ENCODE measurements around the gene ARHGEF10L.

The ARHGEF10L gene

DNA sequence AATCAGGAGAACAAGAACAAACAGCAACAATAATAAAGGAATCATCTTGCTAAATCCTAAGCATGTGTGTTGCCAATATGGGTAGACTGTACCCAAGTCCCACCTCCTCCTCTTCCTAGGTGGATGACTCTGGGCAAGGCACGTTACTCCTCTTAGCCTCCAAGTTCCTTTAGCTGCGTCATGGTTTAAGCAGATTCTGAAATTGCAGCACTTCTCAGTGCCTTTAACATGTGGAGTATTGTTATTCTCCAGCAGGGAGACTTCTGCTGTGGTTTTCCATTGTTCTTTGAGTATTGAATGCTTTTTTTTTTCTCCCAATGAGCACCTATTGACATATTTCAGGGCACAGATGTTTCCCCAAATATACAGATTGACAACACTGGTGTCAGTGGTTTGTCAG, 15.5 kb downstream of the ARHGEF10L start:
- Histone ChIP-seq H3K4me1 (ENCODE audit: control insufficient read depth, insufficient read depth, low read length) (peaks cover 53% of the 10 kb centered on the region), H3K9me3 (ENCODE audit: control insufficient read depth, low read length) (no peaks in the 10 kb centered on the region), H3K36me3 (ENCODE audit: control insufficient read depth, insufficient read depth, low read length, severe bottlenecking) (no peaks in the 10 kb centered on the region), H3K4me3 (ENCODE audit: low read length) (no peak overlapping the region), H3K27me3 (replicated peaks; ENCODE audit: control insufficient read depth, insufficient read depth, low read length) (no peaks in the 10 kb centered on the region), H3K9ac (ENCODE audit: low read length) (no peak overlapping the region)
- DNase-seq (ENCODE audit: low read depth), result no peak

DNA sequence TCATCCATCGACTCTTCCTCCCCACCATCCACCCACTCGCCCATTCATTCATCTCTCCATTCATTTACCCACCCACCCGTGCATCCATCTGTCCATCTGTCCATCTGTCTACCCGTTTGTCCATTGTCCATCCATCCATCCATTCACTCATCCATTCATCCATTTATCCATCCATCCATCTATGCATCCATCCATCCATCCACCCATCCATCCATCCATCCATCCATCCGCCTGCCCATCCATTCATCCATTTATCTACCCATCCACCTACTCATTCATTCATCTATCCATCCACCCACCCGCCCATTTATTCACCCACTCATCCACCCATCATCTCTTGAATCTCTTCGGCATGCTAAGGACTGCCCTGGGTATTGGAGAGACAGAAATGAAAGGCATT, 18.5 kb downstream of the ARHGEF10L start:
- H3K4me1 ChIP-seq (ENCODE audit: control insufficient read depth, insufficient read depth, low read length), result peaks cover 66% of the 10 kb centered on the region
- no peak overlapping the region for H3K9ac ChIP-seq (ENCODE audit: low read length)
- H3K9me3 ChIP-seq (ENCODE audit: control insufficient read depth, low read length), result no peaks in the 10 kb centered on the region
- DNase-seq (ENCODE audit: low read depth), result no peak
- H3K4me3 ChIP-seq (ENCODE audit: low read length), result no peak overlapping the region
- no peaks in the 10 kb centered on the region for H3K36me3 ChIP-seq (ENCODE audit: control insufficient read depth, insufficient read depth, low read length, severe bottlenecking)
- H3K27me3 ChIP-seq (replicated peaks; ENCODE audit: control insufficient read depth, insufficient read depth, low read length), result no peaks in the 10 kb centered on the region

- H3K27me3 ChIP-seq (replicated peaks; ENCODE audit: control insufficient read depth, insufficient read depth, low read length), result no peaks in the 10 kb centered on the region
- peaks cover 63% of the 10 kb centered on the region for H3K4me1 ChIP-seq (ENCODE audit: control insufficient read depth, insufficient read depth, low read length)
- no peaks in the 10 kb centered on the region for H3K9me3 ChIP-seq (ENCODE audit: control insufficient read depth, low read length)
- no peak overlapping the region for H3K4me3 ChIP-seq (ENCODE audit: low read length)
- no peaks in the 10 kb centered on the region for H3K36me3 ChIP-seq (ENCODE audit: control insufficient read depth, insufficient read depth, low read length, severe bottlenecking)
- no peak overlapping the region for H3K9ac ChIP-seq (ENCODE audit: low read length)
- DNase-seq (ENCODE audit: low read depth), result no peak
Measured at GRCh38 chr1:17558541-17558940, 19.0 kb downstream of the ARHGEF10L start.

DNA sequence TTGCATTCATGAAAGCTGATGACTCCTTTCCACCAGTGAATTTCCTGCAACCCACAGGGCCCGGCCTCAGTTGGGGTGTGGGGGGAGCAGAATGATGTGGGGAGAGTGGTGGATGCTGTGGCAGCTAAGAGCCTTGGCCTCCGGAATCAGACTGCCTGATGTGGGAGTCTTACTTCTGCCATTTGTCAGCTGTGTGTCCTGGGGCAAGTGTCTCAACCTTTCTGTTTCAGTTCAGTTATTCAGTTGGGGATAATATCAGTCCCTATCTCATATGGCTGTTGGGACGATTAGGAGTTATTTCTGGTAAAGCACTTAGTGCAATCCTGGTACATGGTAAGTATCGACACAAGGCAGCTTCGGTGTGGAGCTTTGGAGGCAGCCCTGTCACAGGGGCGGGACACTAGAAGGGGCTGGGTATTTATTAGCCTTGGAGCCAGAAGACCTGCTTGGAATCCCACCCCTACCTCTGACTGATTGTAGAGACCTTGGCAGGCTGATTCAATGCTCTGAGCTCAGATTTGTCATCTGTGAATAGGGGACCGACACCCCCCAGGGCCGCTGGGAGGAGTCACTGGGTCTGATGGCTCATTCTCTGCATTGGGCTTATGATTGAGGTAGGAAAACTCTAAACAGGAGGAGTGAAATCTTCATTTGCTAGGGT, 19.6 kb downstream of the ARHGEF10L start:
- no peak for DNase-seq (ENCODE audit: low read depth)
- Histone ChIP-seq H3K36me3 (ENCODE audit: control insufficient read depth, insufficient read depth, low read length, severe bottlenecking) (no peaks in the 10 kb centered on the region), H3K9me3 (ENCODE audit: control insufficient read depth, low read length) (no peaks in the 10 kb centered on the region), H3K4me1 (ENCODE audit: control insufficient read depth, insufficient read depth, low read length) (peaks cover 63% of the 10 kb centered on the region), H3K27me3 (replicated peaks; ENCODE audit: control insufficient read depth, insufficient read depth, low read length) (no peaks in the 10 kb centered on the region), H3K9ac (ENCODE audit: low read length) (peak overlapping the region; percentile 3), H3K4me3 (ENCODE audit: low read length) (no peak overlapping the region)

DNA sequence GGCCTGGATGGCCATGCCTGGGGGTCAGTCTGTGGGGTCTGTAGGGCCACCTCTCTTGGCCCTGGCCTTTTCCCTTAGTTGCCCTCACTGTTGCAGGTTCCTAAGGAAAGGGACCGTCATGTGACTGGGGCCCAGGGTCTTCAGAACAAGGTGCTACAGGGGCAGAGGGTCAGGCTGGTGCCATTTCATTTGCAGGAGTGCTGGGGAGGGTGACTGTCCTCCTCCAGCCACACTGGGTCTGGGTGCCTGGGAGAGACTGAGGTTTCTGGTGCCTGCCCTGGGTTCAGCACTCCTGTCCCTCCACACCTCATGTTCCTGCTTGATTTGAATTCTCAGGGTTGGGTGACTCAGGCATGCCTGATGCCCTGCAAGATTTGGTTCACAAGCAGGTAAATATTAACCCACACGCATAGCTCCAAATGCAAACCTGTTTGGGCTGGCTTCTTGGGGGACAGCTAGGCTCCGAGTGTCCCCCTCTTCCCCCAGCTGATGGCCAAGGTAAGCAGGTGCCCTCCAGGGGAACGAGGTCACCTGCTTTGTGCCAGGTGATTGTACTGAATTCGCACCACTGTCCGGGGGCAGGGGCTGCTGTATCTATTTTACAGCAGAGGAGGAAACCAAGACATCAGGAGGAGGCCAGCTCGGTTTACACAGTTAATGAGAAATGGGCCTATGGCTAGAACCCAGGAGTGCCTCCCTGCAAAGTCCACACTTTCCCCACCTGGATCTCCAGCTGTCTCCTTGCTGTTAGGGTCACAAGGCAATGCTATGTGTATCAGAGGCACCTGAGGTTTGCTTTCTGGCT, 20.3 kb downstream of the ARHGEF10L start:
- no peaks in the 10 kb centered on the region for H3K36me3 ChIP-seq (ENCODE audit: control insufficient read depth, insufficient read depth, low read length, severe bottlenecking)
- peaks cover 63% of the 10 kb centered on the region for H3K4me1 ChIP-seq (ENCODE audit: control insufficient read depth, insufficient read depth, low read length)
- peak overlapping the region; percentile 3 for H3K9ac ChIP-seq (ENCODE audit: low read length)
- DNase-seq (ENCODE audit: low read depth), result no peak
- H3K27me3 ChIP-seq (replicated peaks; ENCODE audit: control insufficient read depth, insufficient read depth, low read length), result no peaks in the 10 kb centered on the region
- H3K4me3 ChIP-seq (ENCODE audit: low read length), result no peak overlapping the region
- H3K9me3 ChIP-seq (ENCODE audit: control insufficient read depth, low read length), result no peaks in the 10 kb centered on the region

DNA sequence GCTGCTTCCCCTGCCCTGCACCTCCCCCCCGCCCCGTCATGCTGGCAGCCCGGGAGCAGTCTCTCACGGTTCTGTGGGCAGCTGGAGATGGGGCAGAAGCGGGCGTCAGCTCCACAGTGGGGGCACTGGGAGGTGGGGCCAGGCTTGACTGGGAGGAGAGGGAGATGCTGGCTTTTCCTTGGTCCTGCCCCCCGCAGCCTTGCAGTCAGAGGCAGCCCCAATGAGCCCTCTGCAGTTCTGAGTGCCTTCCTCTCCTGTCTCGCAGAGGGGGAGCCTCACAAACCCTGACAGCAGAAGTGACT, 21.7 kb downstream of the ARHGEF10L start:
- peak overlapping the region; percentile 59 for H3K4me3 ChIP-seq (ENCODE audit: low read length)
- no peaks in the 10 kb centered on the region for H3K9me3 ChIP-seq (ENCODE audit: control insufficient read depth, low read length)
- H3K4me1 ChIP-seq (ENCODE audit: control insufficient read depth, insufficient read depth, low read length), result peaks cover 75% of the 10 kb centered on the region
- no peaks in the 10 kb centered on the region for H3K27me3 ChIP-seq (replicated peaks; ENCODE audit: control insufficient read depth, insufficient read depth, low read length)
- H3K36me3 ChIP-seq (ENCODE audit: control insufficient read depth, insufficient read depth, low read length, severe bottlenecking), result no peaks in the 10 kb centered on the region
- no peak for DNase-seq (ENCODE audit: low read depth)
- peak overlapping the region; percentile 85 for H3K9ac ChIP-seq (ENCODE audit: low read length)

DNA sequence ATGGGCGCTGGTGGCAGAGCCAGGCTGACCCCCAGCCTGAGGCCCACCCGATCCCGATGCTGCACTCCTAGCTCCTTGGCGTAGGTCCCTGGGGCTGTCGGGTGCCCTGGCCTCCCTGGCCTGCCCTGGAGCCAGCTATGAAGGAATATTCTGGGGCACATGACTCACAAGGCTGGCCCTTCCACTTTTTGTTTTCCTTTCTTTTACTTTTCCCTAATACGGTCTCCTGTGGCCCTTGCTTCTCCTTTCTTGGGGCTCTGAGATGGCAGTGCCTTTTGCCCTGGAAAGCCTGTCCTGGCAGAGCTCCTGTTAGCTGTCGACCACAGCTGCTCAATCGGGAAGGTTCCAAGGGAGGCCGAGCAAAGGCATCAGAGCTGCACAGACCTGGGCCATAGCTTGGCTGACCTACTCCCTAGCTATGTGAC, 22.1 kb downstream of the ARHGEF10L start:
- H3K4me3 ChIP-seq (ENCODE audit: low read length), result peak overlapping the region; percentile 59
- peak; percentile 54 for DNase-seq (ENCODE audit: low read depth)

GRCh38 chr1:17562375-17562774, 22.9 kb downstream of the ARHGEF10L start:
- H3K36me3 ChIP-seq (ENCODE audit: control insufficient read depth, insufficient read depth, low read length, severe bottlenecking), result no peaks in the 10 kb centered on the region
- peaks cover 87% of the 10 kb centered on the region for H3K4me1 ChIP-seq (ENCODE audit: control insufficient read depth, insufficient read depth, low read length)
- DNase-seq (ENCODE audit: low read depth), result no peak

More for the DNA sequence above, 22.1 kb downstream of the ARHGEF10L start:
- Histone ChIP-seq H3K27me3 (replicated peaks; ENCODE audit: control insufficient read depth, insufficient read depth, low read length) (no peaks in the 10 kb centered on the region), H3K9ac (ENCODE audit: low read length) (peak overlapping the region; percentile 85), H3K4me1 (ENCODE audit: control insufficient read depth, insufficient read depth, low read length) (peaks cover 79% of the 10 kb centered on the region), H3K36me3 (ENCODE audit: control insufficient read depth, insufficient read depth, low read length, severe bottlenecking) (no peaks in the 10 kb centered on the region), H3K9me3 (ENCODE audit: control insufficient read depth, low read length) (no peaks in the 10 kb centered on the region)

GRCh38 chr1:17563494-17564281, 24.2 kb downstream of the ARHGEF10L start:
- Histone ChIP-seq H3K9ac (ENCODE audit: low read length) (peak overlapping the region; percentile 4), H3K9me3 (ENCODE audit: control insufficient read depth, low read length) (no peaks in the 10 kb centered on the region), H3K27me3 (replicated peaks; ENCODE audit: control insufficient read depth, insufficient read depth, low read length) (no peaks in the 10 kb centered on the region), H3K36me3 (ENCODE audit: control insufficient read depth, insufficient read depth, low read length, severe bottlenecking) (no peaks in the 10 kb centered on the region), H3K4me1 (ENCODE audit: control insufficient read depth, insufficient read depth, low read length) (peaks cover 96% of the 10 kb centered on the region), H3K4me3 (ENCODE audit: low read length) (no peak overlapping the region)
- no peak for DNase-seq (ENCODE audit: low read depth)

More at GRCh38 chr1:17562375-17562774, 22.9 kb downstream of the ARHGEF10L start:
- Histone ChIP-seq H3K4me3 (ENCODE audit: low read length) (no peak overlapping the region), H3K9ac (ENCODE audit: low read length) (peak overlapping the region; percentile 85), H3K27me3 (replicated peaks; ENCODE audit: control insufficient read depth, insufficient read depth, low read length) (no peaks in the 10 kb centered on the region), H3K9me3 (ENCODE audit: control insufficient read depth, low read length) (no peaks in the 10 kb centered on the region)

- no peak overlapping the region for H3K4me3 ChIP-seq (ENCODE audit: low read length)
- DNase-seq (ENCODE audit: low read depth), result no peak
- H3K4me1 ChIP-seq (ENCODE audit: control insufficient read depth, insufficient read depth, low read length), result peaks cover 95% of the 10 kb centered on the region
- H3K9me3 ChIP-seq (ENCODE audit: control insufficient read depth, low read length), result no peaks in the 10 kb centered on the region
- H3K9ac ChIP-seq (ENCODE audit: low read length), result peak overlapping the region; percentile 16
- H3K36me3 ChIP-seq (ENCODE audit: control insufficient read depth, insufficient read depth, low read length, severe bottlenecking), result no peaks in the 10 kb centered on the region
- H3K27me3 ChIP-seq (replicated peaks; ENCODE audit: control insufficient read depth, insufficient read depth, low read length), result no peaks in the 10 kb centered on the region
Measured at GRCh38 chr1:17564458-17565393, 25.2 kb downstream of the ARHGEF10L start.

All from adipocyte (in vitro differentiated cells).